HepG2 (cell line): ENCODE data around the gene RNASE4.

Experiments used
- EZH2 ChIP-seq: conservative IDR thresholded peaks from 2 replicates; pipeline ENCODE4 v1.6.1; 2012; ENCODE audit warnings: mild to moderate bottlenecking, low read depth, low read length, moderate library complexity
- HOXA9 ChIP-seq: sonication (generic); formaldehyde crosslinking; IDR thresholded peaks from 2 replicates; pipeline ENCODE4 v1.8.1; 2022; ENCODE audit warnings: missing genetic modification reagents, mild to moderate bottlenecking, moderate library complexity, borderline replicate concordance
- IRF2 ChIP-seq: IDR thresholded peaks from 2 replicates; pipeline ENCODE4 v1.6.1; 2018; ENCODE audit warnings: missing genetic modification reagents, missing compliant biosample characterization
- KLF13 ChIP-seq: sonication (generic); formaldehyde crosslinking; IDR thresholded peaks from 2 replicates; pipeline ENCODE4 v1.4.0; 2020; ENCODE audit warnings: mild to moderate bottlenecking, missing genetic modification reagents
- MYNN ChIP-seq: sonication (generic); formaldehyde crosslinking; IDR thresholded peaks from 2 replicates; pipeline ENCODE4 v1.4.0; 2020; ENCODE audit warnings: mild to moderate bottlenecking, low read depth, missing genetic modification reagents
- SMAD3 ChIP-seq: sonication (generic); formaldehyde crosslinking; IDR thresholded peaks from 2 replicates; pipeline ENCODE4 v1.4.0; 2020; ENCODE audit warnings: missing genetic modification reagents
- ZBTB7A ChIP-seq: sonication (generic); formaldehyde crosslinking; IDR thresholded peaks from 2 replicates; pipeline ENCODE4 v1.8.0; 2022; ENCODE audit warnings: mild to moderate bottlenecking, missing genetic modification reagents
- ZBTB8A ChIP-seq: sonication (generic); formaldehyde crosslinking; IDR thresholded peaks from 2 replicates; pipeline ENCODE4 v1.4.0; 2020; ENCODE audit warnings: mild to moderate bottlenecking, low read depth, missing genetic modification reagents, borderline replicate concordance
- TF ChIP-seq, protein P1 (sequence below): sonication (generic); formaldehyde crosslinking; IDR thresholded peaks from 2 replicates; pipeline ENCODE4 v1.5.0; 2020; ENCODE audit warnings: mild to moderate bottlenecking, missing genetic modification reagents, moderate library complexity
- TF ChIP-seq, protein P2 (sequence below): IDR thresholded peaks from 2 replicates; pipeline ENCODE4 v1.6.1; 2016; ENCODE audit warnings: mild to moderate bottlenecking
- TF ChIP-seq, protein P3 (sequence below), 2 experiments: fragments of 450-650 bp in 1 of 2; sonication (generic) in 1 of 2; formaldehyde crosslinking; IDR thresholded peaks; 2 replicates each; pipeline versions ENCODE4 v1.5.0 to v1.8.0; 2020 to 2022; ENCODE audit warnings: mild to moderate bottlenecking in 1 of 2, missing genetic modification reagents in 1 of 2

DNA sequence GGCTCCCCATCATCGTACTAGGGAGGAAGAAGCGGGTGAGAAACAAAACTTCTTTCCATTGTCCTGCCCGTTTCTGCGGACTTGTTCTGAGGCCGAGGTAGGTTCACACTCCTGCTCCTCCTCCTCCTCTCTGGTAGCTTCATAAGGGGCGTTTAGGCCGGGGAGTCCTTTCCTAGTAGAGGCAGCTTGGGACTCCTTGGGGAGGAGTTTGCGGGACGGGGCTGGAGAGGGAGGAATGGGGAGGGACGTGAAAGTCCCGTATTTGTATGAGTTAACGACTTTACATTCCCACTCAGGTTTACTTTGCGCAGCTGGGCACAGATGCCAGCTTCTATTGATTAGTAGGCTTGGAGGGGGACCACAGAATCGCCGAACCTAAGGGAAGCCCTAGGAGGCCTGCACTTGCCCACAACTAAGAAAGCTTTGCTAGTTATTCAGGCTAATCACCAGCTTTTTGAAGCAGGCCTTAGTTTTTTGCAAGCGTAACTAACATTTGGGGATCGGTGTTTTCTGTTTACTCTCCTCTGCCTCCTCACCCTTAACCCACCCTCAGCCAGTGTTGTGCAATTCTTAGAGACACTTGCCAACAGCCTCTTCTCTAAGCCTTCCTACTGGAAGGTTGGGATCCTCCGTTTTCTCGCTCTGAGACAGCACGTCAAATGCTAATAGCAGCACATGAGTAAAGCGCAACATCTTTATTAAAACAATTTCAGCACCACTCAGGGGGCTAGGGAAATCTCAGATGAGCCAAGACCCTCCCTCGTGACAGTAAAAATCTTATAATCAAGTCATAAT lies 499 bp downstream of the RNASE4 start:
- TF ChIP-seq ZBTB8A (CRISPR knock-in tag) = no peak
- TF ChIP-seq, protein P1, sequence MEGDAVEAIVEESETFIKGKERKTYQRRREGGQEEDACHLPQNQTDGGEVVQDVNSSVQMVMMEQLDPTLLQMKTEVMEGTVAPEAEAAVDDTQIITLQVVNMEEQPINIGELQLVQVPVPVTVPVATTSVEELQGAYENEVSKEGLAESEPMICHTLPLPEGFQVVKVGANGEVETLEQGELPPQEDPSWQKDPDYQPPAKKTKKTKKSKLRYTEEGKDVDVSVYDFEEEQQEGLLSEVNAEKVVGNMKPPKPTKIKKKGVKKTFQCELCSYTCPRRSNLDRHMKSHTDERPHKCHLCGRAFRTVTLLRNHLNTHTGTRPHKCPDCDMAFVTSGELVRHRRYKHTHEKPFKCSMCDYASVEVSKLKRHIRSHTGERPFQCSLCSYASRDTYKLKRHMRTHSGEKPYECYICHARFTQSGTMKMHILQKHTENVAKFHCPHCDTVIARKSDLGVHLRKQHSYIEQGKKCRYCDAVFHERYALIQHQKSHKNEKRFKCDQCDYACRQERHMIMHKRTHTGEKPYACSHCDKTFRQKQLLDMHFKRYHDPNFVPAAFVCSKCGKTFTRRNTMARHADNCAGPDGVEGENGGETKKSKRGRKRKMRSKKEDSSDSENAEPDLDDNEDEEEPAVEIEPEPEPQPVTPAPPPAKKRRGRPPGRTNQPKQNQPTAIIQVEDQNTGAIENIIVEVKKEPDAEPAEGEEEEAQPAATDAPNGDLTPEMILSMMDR = no peak
- no peak for TF ChIP-seq MYNN (CRISPR knock-in tag)
- no peak for TF ChIP-seq IRF2 (CRISPR knock-in tag)
- TF ChIP-seq ZBTB7A (CRISPR knock-in tag) = no peak
- no peak for TF ChIP-seq KLF13 (CRISPR knock-in tag)
- no peak for TF ChIP-seq HOXA9 (CRISPR knock-in tag)
- TF ChIP-seq, protein P2, sequence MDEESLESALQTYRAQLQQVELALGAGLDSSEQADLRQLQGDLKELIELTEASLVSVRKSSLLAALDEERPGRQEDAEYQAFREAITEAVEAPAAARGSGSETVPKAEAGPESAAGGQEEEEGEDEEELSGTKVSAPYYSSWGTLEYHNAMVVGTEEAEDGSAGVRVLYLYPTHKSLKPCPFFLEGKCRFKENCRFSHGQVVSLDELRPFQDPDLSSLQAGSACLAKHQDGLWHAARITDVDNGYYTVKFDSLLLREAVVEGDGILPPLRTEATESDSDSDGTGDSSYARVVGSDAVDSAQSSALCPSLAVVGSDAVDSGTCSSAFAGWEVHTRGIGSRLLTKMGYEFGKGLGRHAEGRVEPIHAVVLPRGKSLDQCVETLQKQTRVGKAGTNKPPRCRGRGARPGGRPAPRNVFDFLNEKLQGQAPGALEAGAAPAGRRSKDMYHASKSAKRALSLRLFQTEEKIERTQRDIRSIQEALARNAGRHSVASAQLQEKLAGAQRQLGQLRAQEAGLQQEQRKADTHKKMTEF (CRISPR knock-in tag) = no peak
- peak; percentile 6; the same call in 1 of the 2 replicates for TF ChIP-seq SMAD3 (CRISPR knock-in tag)
- TF ChIP-seq EZH2 = no peak
- TF ChIP-seq, protein P3, sequence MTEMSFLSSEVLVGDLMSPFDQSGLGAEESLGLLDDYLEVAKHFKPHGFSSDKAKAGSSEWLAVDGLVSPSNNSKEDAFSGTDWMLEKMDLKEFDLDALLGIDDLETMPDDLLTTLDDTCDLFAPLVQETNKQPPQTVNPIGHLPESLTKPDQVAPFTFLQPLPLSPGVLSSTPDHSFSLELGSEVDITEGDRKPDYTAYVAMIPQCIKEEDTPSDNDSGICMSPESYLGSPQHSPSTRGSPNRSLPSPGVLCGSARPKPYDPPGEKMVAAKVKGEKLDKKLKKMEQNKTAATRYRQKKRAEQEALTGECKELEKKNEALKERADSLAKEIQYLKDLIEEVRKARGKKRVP (CRISPR knock-in tag; IDR thresholded peaks at IDR 0.05) = 0 out of 4 replicates have a peak, but pooled peaks of 1 of the 2 experiments have one; percentile 1
